Stimulated activated naive CD8-positive, alpha-beta T cell treated with anti-CD3 and anti-CD28 coated beads, Interleukin-15, Interleukin-2, amounts not matched to agents 100 ng/mL and 50 ng/mL, for 24 hours (primary cell): ENCODE results near the gene ZNHIT1.
"Not testable (repeated sequence)": the region's sequence is repeated elsewhere in the genome, so short reads cannot be mapped to it uniquely, and the experiment has no call there.

Source experiments
- H3K27ac Mint-ChIP-seq: one replicate; pipeline ENCODE4 v1.8.0; 2021; ENCODE audit warnings: mild to moderate bottlenecking, mixed read lengths
- H3K27me3 Mint-ChIP-seq: one replicate; pipeline ENCODE4 v1.8.0; 2021; ENCODE audit warnings: mixed read lengths
- H3K36me3 Mint-ChIP-seq: one replicate; pipeline ENCODE4 v1.8.0; 2021; ENCODE audit warnings: low read depth, mixed read lengths
- H3K4me1 Mint-ChIP-seq: one replicate; pipeline ENCODE4 v1.8.0; 2021; ENCODE audit warnings: low read depth, mixed read lengths
- H3K4me3 Mint-ChIP-seq: one replicate; pipeline ENCODE4 v1.8.0; 2021; ENCODE audit warnings: mild to moderate bottlenecking, mixed read lengths
- H3K9me3 Mint-ChIP-seq: one replicate; pipeline ENCODE4 v1.8.0; 2021; ENCODE audit warnings: mixed read lengths

ZNHIT1 gene

DNA sequence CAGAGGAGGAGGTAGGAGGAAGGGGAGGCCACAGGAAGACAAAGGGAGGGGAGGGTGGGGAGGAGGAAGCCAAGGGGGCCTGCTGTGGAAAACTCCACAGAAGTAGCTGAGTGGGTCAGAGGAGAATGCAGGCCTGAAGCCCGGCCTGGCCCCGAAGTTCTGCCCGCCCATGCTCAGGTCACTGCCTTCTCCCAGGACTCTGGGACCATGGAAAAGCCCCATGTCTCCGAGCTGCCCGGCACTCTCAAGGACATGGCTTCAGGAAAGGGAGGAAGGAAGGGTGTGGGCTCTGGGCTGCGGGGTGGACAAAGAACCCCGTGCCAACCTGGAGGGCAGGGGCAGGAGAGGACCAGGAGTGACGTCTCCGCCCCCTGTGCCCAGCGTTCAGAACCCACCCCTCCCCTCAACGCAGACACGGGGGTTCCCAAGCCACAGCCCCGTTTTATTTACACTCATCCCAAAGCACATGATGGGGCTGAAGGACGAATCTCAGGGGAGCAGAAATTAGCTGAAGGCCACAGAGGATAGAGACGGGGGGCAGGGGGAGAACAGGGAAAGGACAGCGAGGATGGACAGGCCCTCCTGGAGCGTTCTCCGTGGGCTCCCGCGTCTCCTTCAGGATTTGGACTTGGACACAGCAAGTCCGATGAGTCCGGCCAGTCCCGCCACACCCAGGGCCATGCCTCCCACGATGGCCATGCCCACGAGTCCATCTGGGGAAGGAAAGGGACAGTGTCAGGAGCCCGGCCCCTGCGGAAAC is 21.4 kb downstream of the ZNHIT1 start:
- H3K27ac Mint-ChIP-seq: no peak overlapping the region
- H3K36me3 Mint-ChIP-seq: peaks cover 12% of the 10 kb centered on the region
- H3K4me1 Mint-ChIP-seq: peaks cover 15% of the 10 kb centered on the region
- no peaks in the 10 kb centered on the region for H3K27me3 Mint-ChIP-seq
- H3K4me3 Mint-ChIP-seq: no peak overlapping the region
- no peaks in the 10 kb centered on the region for H3K9me3 Mint-ChIP-seq

DNA sequence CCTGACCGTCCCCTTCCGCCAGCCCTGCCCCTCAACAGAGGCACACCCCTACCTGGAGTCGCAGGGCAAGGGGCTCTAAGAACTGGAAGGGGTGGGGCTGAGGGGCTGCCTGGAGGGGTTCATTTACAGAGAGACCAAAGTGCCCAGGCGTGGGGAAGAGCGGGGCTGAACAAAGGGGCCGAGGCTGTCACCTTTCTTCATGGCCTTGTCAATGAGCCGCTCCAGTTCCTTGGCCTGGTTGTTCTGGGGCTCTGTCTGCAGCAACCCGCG is 21.9 kb downstream of the ZNHIT1 start:
- no peak overlapping the region for H3K4me3 Mint-ChIP-seq
- no peak overlapping the region for H3K27ac Mint-ChIP-seq
- H3K9me3 Mint-ChIP-seq: no peaks in the 10 kb centered on the region
- H3K36me3 Mint-ChIP-seq: peaks cover 14% of the 10 kb centered on the region
- H3K27me3 Mint-ChIP-seq: no peaks in the 10 kb centered on the region
- H3K4me1 Mint-ChIP-seq: peaks cover 16% of the 10 kb centered on the region

DNA sequence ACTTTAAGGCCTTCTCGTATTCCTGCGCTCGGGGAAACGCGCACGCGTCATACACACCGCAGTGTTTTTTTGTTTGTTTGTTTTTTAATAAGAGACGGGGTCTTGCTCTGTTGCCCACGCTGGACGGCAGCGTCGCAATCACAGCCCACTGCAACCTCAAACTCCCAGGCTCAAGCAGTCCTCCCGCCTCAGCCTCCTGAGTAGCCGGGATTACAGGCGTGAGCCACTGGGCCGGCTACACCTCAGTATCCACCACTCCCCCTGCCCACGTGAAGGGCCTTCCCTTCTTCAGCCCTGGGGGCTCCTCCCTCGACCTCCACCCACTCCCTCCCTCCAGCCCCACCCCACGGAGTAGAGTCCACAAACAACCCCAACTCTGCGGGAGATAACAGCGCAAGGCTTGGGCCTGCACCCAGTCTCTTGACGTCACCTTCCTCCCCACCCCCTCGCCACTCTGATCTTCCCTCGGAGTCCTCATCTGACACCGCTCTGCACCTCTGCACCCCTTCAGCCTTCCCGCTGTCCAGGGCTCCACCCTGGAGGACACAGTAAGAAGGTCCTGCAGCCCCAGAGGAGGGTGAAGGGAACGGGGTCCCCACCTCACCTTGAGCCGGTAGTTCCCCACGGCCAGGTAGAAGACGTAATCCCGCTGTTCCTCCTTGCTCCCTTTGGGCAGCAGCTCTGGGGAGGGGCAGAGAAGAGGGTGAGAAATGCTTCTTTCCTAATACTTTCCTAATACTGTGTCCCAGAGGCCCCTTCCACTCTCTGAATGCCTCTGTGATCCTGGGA is 22.5 kb downstream of the ZNHIT1 start:
- Mint-ChIP-seq H3K4me3 (no peak overlapping the region), H3K9me3 (no peaks in the 10 kb centered on the region), H3K27me3 (no peaks in the 10 kb centered on the region), H3K4me1 (peaks cover 22% of the 10 kb centered on the region), H3K36me3 (peaks cover 18% of the 10 kb centered on the region), H3K27ac (no peak overlapping the region)

DNA sequence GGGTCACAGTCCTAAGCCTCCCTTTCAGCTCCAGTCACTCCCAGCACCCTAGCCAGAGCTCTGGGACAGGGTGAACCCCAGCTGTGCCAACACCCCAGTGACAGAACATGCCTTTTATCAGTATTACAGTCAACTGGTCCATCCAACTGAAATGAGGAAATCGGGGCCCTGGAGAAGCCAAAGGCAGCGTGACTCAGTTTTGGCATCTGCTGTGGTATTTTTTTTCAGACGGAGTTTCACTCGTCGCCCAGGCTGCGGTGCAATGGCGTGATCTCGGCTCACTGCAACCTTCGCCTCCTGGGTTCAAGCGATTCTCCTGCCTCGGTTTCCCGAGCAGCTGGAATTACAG is 23.0 kb downstream of the ZNHIT1 start:
- Mint-ChIP-seq H3K27ac (no peak overlapping the region), H3K4me3 (no peak overlapping the region), H3K9me3 (no peaks in the 10 kb centered on the region), H3K27me3 (no peaks in the 10 kb centered on the region), H3K36me3 (peaks cover 23% of the 10 kb centered on the region), H3K4me1 (peaks cover 28% of the 10 kb centered on the region)

DNA sequence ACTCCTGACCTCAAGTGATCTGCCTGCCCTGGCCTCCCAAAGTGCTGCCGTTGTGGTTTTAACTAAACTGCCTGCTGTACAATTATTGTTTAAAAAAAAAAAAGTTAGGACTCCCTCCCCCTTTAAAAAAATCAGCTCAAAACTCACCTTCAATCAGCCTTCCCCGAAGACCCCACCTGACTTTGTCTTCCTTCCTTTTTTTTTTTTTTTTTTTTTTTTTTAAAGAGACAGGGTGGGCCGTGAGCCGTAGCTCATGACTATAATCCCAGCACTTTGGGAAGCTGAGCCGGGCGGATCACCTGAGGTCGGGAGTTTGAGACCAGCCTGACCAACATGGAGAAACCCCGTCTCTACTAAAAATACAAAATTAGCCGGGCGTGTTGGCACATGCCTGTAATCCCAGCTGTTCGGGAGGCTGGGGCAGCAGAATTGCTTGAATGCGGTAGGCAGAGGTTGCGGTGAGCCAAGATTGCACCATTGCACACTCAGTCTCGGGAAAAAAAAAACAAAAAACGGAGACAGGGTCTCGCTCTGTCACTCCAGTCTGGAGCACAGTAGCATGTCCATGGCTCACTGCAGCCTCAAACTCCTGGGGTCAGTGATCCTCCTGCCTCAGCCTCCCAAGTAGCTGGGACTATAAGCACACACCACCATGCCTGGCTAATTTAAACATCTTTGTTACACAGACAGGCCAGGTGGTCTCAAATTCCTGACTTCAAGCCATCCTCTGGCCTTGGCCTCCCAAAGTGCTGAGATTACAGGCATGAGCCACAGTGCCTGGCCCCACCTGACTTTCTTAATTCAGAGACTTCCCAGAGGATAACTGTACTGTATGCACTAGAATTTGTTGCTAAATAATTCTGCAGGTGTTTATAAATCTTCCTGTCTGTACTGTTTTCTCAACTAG is 23.7 kb downstream of the ZNHIT1 start:
- Mint-ChIP-seq H3K4me3 (no peak overlapping the region), H3K27ac (no peak overlapping the region), H3K4me1 (peaks cover 30% of the 10 kb centered on the region), H3K27me3 (no peaks in the 10 kb centered on the region), H3K36me3 (peaks cover 24% of the 10 kb centered on the region), H3K9me3 (no peaks in the 10 kb centered on the region)

DNA sequence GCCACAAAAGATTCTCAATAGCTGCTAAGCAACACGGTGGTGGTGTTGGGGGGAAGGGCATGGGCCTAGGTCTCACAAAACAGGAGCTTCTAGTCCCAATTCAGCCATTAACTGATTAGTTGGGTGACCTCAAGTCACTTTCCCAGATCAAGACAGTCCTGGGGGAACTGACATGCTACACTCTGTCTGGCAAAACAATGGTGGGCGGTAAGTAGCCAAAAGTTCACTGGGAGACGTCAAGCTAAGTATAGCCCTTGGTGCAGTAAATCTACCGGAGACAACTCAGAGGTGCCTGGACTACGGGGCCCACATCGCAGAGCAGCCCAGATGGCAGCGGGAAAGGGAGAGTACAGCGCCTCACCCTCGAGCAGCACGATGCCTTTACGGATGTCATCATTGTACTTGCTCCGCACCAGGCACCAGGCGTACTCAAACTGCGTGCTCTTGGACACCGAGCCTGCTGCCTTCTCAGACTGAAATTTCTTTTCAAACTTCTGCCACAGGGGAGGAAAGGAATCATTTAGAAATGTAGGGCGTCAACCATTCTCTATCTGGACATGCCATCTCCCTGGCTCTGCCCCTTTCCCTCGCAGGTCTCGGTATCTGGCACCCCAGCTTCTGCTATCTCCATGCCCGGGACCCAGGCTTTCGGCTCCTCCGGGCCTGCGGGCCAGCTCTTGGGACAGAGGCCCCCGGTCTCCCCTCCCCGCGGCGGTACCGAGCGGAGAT is 25.8 kb downstream of the ZNHIT1 start:
- Mint-ChIP-seq H3K27me3 (no peaks in the 10 kb centered on the region), H3K4me1 (peaks cover 40% of the 10 kb centered on the region), H3K9me3 (no peaks in the 10 kb centered on the region), H3K27ac (peak overlapping the region; percentile 98), H3K4me3 (peak overlapping the region; percentile 99), H3K36me3 (peaks cover 29% of the 10 kb centered on the region)

DNA sequence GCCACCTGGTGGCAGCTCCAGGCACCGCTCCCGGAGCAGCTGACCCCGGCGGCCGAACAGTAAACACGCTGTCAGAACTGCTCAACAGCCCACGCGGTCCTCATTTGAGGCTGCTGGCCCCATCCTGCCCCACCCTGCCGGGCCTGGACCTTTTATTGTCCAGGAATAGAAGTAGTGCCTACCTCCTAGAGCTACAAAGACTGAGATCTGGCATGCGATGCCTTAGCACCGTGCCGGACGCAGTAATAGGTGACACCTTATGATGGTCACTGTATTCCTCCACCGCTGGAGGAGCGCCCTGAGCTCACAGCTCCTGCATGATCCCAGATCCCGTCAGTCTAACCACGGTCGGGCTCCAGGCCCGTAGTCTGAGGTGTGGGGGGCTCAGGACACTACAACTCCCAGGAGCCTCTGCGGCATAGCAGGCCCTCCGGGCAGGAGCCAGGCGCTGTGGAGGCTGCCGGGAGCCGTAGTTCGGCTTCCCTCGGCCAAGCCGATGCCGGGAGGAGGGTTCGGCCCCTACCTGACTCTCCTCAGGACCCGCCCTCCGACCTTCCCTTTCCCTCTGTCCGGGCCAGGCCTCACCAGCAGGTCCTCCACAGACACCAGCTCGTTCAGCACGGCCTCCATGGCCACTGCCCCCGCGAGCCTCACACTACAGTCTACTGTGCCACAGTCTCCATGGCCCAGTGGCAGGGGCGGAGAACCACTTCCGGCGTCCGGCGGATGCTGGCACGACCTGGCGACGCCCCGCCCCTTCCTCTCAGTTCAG is 26.6 kb downstream of the ZNHIT1 start, which contains the start of gene FIS1:
Gene FIS1 (minus strand): TSS at position 707 of the 772 bp plus-strand sequence. CDS start 77 bp downstream, at position 630.
- H3K36me3 Mint-ChIP-seq: peaks cover 32% of the 10 kb centered on the region
- no peaks in the 10 kb centered on the region for H3K9me3 Mint-ChIP-seq
- H3K27me3 Mint-ChIP-seq: no peaks in the 10 kb centered on the region
- peaks cover 43% of the 10 kb centered on the region for H3K4me1 Mint-ChIP-seq
- H3K4me3 Mint-ChIP-seq: peak within 1 kb of the TSS; percentile 99
- peak within 1 kb of the TSS; percentile 98 for H3K27ac Mint-ChIP-seq

DNA sequence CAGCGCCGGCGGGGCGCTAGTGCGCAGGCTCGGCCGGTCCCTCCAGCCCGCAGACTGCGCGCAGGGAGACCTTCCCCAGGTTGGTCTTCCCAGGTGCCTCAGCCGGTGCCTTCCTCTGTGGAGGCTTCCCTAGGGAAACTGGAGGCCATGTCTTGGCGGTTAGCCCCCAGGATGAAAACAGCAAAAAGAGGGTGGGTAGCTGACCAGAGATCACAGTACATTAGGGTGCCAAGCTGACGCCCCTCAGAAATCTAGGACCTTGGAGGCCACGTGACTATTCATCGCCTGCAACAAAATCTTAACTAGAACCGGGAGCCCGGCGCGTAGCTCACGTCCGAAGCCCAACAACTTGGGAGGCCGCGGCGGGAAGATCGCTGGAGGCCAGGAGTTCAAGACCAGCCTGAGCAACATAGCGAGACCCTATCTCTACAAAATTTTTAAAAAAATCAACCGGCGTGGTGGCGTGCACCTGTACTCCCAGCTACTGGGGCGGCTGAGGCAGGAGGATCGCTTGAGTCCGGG is 27.2 kb downstream of the ZNHIT1 start:
- H3K27ac Mint-ChIP-seq: peak overlapping the region; percentile 98
- no peaks in the 10 kb centered on the region for H3K9me3 Mint-ChIP-seq
- H3K4me1 Mint-ChIP-seq: peaks cover 47% of the 10 kb centered on the region
- no peaks in the 10 kb centered on the region for H3K27me3 Mint-ChIP-seq
- H3K36me3 Mint-ChIP-seq: peaks cover 36% of the 10 kb centered on the region
- H3K4me3 Mint-ChIP-seq: peak overlapping the region; percentile 99

DNA sequence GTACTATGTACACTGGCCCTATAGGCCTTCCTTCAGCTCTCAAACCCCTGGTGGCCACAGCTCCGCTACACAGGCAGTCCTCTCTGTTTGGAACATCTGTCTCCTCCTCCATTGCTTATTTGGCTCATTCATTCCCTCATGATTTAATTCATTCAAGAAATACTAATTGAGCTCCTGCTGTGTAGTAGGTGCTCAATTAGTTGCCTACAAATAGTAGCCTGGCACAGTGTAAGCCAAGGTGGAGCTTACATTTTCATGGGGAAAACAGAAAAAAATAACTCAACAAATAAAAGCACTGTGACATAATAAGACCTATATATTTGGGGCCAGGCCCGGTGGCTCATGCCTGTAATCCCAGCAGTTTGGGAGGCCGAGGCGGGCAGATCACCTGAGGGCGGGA is 30.3 kb downstream of the ZNHIT1 start:
- H3K4me1 Mint-ChIP-seq: peaks cover 65% of the 10 kb centered on the region
- no peak overlapping the region for H3K4me3 Mint-ChIP-seq
- H3K36me3 Mint-ChIP-seq: peaks cover 45% of the 10 kb centered on the region
- no peaks in the 10 kb centered on the region for H3K27me3 Mint-ChIP-seq
- no peak overlapping the region for H3K27ac Mint-ChIP-seq
- no peaks in the 10 kb centered on the region for H3K9me3 Mint-ChIP-seq

DNA sequence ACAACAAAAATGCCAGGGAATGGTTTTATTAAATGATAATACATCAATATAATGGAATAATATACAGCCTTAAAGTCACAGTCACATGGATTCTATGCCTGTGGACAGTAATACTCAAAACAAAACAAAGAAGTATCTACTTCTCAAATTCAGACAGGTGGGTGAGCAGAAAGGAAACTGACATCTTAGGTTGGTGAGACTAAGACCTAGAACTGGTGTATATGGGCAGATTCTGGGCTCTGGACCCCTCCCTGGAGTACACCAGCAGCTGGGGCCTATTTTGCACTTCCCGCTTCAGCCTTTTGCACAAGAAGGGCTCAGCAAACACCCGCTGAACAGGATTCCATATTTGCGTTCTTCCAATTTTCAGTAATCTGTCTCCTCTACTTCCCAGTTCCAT is 32.4 kb downstream of the ZNHIT1 start:
- Mint-ChIP-seq H3K4me3 (peak overlapping the region; percentile 100), H3K9me3 (no peaks in the 10 kb centered on the region), H3K27ac (peak overlapping the region; percentile 53), H3K36me3 (peaks cover 33% of the 10 kb centered on the region), H3K27me3 (no peaks in the 10 kb centered on the region), H3K4me1 (peaks cover 49% of the 10 kb centered on the region)

DNA sequence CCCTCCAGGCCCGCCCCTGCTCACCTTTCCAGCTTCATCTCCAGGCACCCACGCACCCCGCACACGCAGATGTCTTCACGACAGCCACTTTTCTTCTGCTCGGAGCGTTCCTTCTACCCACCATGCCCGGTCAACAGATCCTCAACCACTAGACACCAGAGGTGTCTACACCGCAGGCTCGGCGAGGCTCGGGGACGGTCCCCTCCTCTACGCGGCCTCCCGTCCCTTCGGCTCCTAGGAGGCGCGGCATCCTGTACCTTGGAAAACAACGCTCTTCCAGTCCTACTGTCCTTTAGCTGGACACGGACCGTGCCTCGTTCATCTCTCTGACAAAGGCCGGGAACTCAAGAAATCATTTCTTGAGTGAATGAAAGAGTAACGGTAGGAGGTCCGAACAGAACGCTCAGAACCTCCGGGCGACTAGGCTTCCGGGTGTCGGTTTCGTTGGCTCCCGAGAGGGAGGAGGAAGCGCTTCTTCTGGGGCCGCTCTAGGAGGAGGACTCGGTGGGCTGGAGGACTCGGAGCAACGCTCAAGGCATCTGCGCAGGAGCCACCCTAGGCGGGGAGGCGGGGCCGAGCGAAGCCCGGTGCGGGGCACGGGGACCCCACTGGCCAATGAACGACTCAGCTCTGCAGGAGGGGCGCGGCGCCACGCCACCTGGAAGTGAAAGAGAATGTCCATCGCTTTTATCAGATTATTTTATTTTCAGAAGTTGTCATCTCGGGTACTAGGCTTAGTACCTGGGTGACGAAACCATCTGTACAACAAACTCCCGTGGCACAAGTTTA is 34.1 kb downstream of the ZNHIT1 start:
- Mint-ChIP-seq H3K27me3 (no peaks in the 10 kb centered on the region), H3K4me3 (peak overlapping the region; percentile 100), H3K36me3 (peaks cover 26% of the 10 kb centered on the region), H3K27ac (peak overlapping the region; percentile 99), H3K9me3 (no peaks in the 10 kb centered on the region), H3K4me1 (peaks cover 38% of the 10 kb centered on the region)

DNA sequence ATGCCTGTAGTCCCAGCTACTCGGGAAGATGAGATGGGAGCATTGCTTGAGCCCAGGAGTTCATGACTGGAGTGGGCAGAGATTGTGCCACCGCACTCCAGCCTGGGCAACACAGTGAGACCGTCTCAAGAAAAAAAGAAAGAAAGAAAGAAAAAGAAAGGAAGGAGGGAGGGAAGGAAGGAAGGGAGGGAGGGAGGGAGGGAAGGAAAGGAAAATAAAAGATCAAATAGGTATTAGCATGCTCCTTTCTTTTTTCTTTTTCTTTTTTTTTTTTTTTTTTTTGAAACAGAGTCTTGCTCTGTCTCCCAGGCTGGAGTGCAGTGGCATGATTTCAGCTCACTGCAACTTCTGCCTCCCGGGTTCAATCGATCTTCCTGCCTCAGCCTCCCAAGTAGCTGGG is 35.2 kb downstream of the ZNHIT1 start:
- H3K36me3 Mint-ChIP-seq: peaks cover 23% of the 10 kb centered on the region
- not testable (repeated sequence) for H3K9me3 Mint-ChIP-seq, H3K27ac Mint-ChIP-seq, H3K27me3 Mint-ChIP-seq
- peak overlapping the region; percentile 100 for H3K4me3 Mint-ChIP-seq
- H3K4me1 Mint-ChIP-seq: peaks cover 31% of the 10 kb centered on the region

DNA sequence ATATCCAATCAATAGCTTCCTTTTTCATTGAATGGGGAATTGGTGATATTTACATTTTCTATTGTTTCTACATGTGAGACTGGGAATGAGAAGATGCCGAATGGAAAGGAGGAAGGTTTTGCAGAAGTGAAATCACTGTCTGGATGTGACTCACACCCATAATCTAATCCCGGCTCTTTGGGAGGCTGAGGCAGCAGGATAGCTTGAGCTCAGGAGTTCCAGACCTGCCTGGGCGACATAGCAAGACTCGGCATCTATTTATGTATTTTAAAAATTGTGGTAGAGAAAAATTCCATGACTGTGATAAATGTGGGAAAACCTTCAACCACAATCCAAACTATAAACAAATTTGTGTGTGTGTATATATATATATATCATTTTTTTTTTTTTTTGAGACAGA is 37.8 kb downstream of the ZNHIT1 start:
- no peak overlapping the region for H3K4me3 Mint-ChIP-seq
- H3K4me1 Mint-ChIP-seq: peaks cover 17% of the 10 kb centered on the region
- H3K36me3 Mint-ChIP-seq: peaks cover 10% of the 10 kb centered on the region
- no peaks in the 10 kb centered on the region for H3K9me3 Mint-ChIP-seq
- no peaks in the 10 kb centered on the region for H3K27me3 Mint-ChIP-seq
- no peak overlapping the region for H3K27ac Mint-ChIP-seq
